PC-3 (cell line): ENCODE data around the gene DAO. TPM values are rescaled to one million over a fixed set of nuclear protein-coding genes. Genes with fewer than 3 reads are reported as not detected.

Experiments
- ATAC-seq: fragments of 200-7000 bp; cut with Tn5 transposase; 2 replicates; pipeline ENCODE4 v1.9.1; 2020; ENCODE audit warnings: mild to moderate bottlenecking, moderate library complexity
- BruUV-seq: library from RNA; stranded (reverse); fragments of 400-500 nt; replicated peaks from 2 replicates; lab custom pipeline; 2021; lab: Mats Ljungman, UMichigan
- CTCF ChIA-PET: fragments of 300-600 bp; sonication (Branson Sonifier 250); formaldehyde crosslinking; loops from one replicate; lab custom pipeline; 2022; ENCODE audit warnings: antibody characterized with exemption; lab: Charles Lee
- POLR2A ChIA-PET: fragments of 300-600 bp; sonication (Branson Sonifier 250); formaldehyde crosslinking; loops from one replicate; lab custom pipeline; 2022; ENCODE audit warnings: antibody characterized with exemption; ENCODE audit not compliant: unreplicated experiment; lab: Charles Lee
- DNase-seq: peaks from one replicate; pipeline ENCODE4 v3.0.0-alpha.2; 2015
- H2AFZ ChIP-seq: fragments of 300-600 bp; sonication (generic); 2 replicates; pipeline ENCODE4 v1.6.0; 2016; ENCODE audit warnings: antibody characterized with exemption, low read length
- H3F3A ChIP-seq: fragments of 300-600 bp; sonication (generic); one replicate; pipeline ENCODE4 v1.6.0; 2017; ENCODE audit warnings: antibody characterized with exemption, low read length, control low read depth, mild to moderate bottlenecking; ENCODE audit not compliant: unreplicated experiment
- H3K27ac ChIP-seq: fragments of 300-600 bp; sonication (generic); 2 replicates; pipeline ENCODE4 v1.5.1; 2016; ENCODE audit warnings: mild to moderate bottlenecking, low read length
- H3K27me3 ChIP-seq: fragments of 300-600 bp; sonication (generic); 2 replicates; pipeline ENCODE4 v1.6.1; 2016; ENCODE audit warnings: low read length, mixed read lengths
- H3K36me3 ChIP-seq: fragments of 300-600 bp; sonication (generic); 2 replicates; pipeline ENCODE4 v1.6.1; 2016; ENCODE audit warnings: low read depth, mixed run types, low read length, mixed read lengths
- H3K4me1 ChIP-seq: fragments of 300-600 bp; sonication (generic); 2 replicates; pipeline ENCODE4 v1.5.1; 2016; ENCODE audit warnings: low read length; ENCODE audit not compliant: insufficient read depth
- H3K4me2 ChIP-seq: fragments of 300-600 bp; sonication (generic); 2 replicates; pipeline ENCODE4 v1.6.0; 2016; ENCODE audit warnings: low read length
- H3K4me3 ChIP-seq: fragments of 300-600 bp; sonication (generic); 2 replicates; pipeline ENCODE4 v1.5.1; 2016; ENCODE audit warnings: mild to moderate bottlenecking, low read length, mixed read lengths
- H3K79me2 ChIP-seq: fragments of 300-600 bp; sonication (generic); 2 replicates; pipeline ENCODE4 v1.6.1; 2017; ENCODE audit warnings: low read length, mixed read lengths
- H3K9ac ChIP-seq: fragments of 300-600 bp; sonication (generic); 2 replicates; pipeline ENCODE4 v1.6.0; 2016; ENCODE audit warnings: mild to moderate bottlenecking, low read length
- H3K9me2 ChIP-seq: fragments of 300-600 bp; sonication (generic); replicated peaks from 2 replicates; pipeline ENCODE4 v1.6.1; 2016; ENCODE audit warnings: mixed run types, low read length, mixed read lengths
- H3K9me3 ChIP-seq: fragments of 300-600 bp; sonication (generic); 2 replicates; pipeline ENCODE4 v1.6.1; 2016; ENCODE audit warnings: low read length, mixed read lengths
- H4K20me1 ChIP-seq: fragments of 300-600 bp; sonication (generic); 2 replicates; pipeline ENCODE4 v1.6.1; 2016; ENCODE audit warnings: low read length, mixed read lengths
- EZH2 ChIP-seq: fragments of 300-600 bp; sonication (generic); IDR thresholded peaks from one replicate; pipeline ENCODE4 v1.6.1; 2017; ENCODE audit warnings: antibody characterized with exemption, mild to moderate bottlenecking, low read length; ENCODE audit not compliant: unreplicated experiment
- EZH2phosphoT487 ChIP-seq: fragments of 300-600 bp; sonication (generic); IDR thresholded peaks from 2 replicates; pipeline ENCODE4 v1.6.1; 2018; ENCODE audit warnings: mild to moderate bottlenecking, antibody characterized with exemption, low read length, borderline replicate concordance
- intact Hi-C: fragments of 100-400 bp; cut with micrococcal nuclease; formaldehyde crosslinking; loops from 2 replicates; pipeline ENCODE4 v1.9.0; 2023
- total RNA-seq: library from RNA; depleted of rRNA; stranded (reverse); fragments of >200 nt; gene quantifications from 2 replicates; pipeline ENCODE4 v1.2.3, GENCODE V29; 2014
- TF ChIP-seq, protein P1 (sequence below): fragments of 300-600 bp; sonication (generic); conservative IDR thresholded peaks from 2 replicates; pipeline ENCODE4 v1.5.1; 2017; ENCODE audit warnings: antibody characterized with exemption, low read depth, mild to moderate bottlenecking, low read length

The DAO gene
- total RNA-seq, 1 experiment from 2014 or later: not detected

DNA sequence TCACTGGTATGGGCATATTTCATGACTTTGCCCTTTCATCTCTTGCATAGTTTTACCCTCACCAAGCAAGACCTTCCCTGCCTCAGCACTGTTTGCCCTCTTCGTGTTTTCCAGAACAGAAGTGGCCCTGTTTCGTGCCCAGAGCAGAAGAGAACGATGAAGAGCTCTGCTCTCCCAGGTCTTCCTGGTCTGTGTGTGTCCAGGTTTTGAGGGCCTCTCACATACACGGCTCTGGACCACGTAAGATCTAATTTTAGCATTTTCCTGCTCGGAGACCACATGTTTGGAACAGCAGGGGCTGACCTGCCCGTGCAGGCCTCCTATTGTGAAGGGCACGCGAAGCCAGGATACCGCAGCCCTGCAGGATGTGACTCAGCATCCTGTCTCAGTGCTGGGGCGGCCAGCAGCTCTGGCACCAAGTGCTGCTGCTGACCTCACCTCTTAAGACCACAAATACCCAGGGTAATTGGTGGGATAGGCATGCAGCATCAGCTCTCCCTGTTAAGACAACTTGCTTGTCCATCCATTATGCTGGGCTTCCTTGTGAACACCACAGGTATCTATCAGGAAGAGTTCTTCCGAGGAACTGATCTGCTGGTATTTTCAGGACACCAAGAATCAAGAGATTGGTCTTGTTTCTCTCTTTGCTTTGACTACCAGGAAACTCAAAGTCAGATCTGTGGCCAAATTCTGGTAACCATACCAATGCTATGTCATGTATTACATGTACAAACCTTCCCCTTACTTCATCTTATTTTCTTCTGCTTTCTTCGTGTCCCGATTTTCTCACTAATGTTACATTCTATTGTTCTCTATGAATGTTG is 41.5 kb upstream of the DAO start:
- H3K4me2 ChIP-seq: peak overlapping the region; percentile 60
- peaks cover 32% of the 10 kb centered on the region for H3K36me3 ChIP-seq
- peaks cover 36% of the 10 kb centered on the region for H3K4me1 ChIP-seq
- peak overlapping the region; percentile 62 for H3K9ac ChIP-seq
- H3K27ac ChIP-seq: peak overlapping the region; percentile 92
- H4K20me1 ChIP-seq: no peaks in the 10 kb centered on the region
- DNase-seq: peak; percentile 99
- H3F3A ChIP-seq: peaks cover 4% of the 10 kb centered on the region
- no peaks in the 10 kb centered on the region for H3K27me3 ChIP-seq
- H3K79me2 ChIP-seq: peaks cover 53% of the 10 kb centered on the region
- no TSS peak for BruUV-seq
- peak; percentile 97 for ATAC-seq
- TF ChIP-seq, protein P1, sequence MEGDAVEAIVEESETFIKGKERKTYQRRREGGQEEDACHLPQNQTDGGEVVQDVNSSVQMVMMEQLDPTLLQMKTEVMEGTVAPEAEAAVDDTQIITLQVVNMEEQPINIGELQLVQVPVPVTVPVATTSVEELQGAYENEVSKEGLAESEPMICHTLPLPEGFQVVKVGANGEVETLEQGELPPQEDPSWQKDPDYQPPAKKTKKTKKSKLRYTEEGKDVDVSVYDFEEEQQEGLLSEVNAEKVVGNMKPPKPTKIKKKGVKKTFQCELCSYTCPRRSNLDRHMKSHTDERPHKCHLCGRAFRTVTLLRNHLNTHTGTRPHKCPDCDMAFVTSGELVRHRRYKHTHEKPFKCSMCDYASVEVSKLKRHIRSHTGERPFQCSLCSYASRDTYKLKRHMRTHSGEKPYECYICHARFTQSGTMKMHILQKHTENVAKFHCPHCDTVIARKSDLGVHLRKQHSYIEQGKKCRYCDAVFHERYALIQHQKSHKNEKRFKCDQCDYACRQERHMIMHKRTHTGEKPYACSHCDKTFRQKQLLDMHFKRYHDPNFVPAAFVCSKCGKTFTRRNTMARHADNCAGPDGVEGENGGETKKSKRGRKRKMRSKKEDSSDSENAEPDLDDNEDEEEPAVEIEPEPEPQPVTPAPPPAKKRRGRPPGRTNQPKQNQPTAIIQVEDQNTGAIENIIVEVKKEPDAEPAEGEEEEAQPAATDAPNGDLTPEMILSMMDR: no peak
- no peak for TF ChIP-seq EZH2
- peak; percentile 89; the same call in 1 of the 2 replicates for TF ChIP-seq EZH2phosphoT487
- H3K4me3 ChIP-seq: peak overlapping the region; percentile 23; the same call in 1 of the 2 replicates
- no peaks in the 10 kb centered on the region for H3K9me3 ChIP-seq
- ChIA-PET CTCF (interaction anchor here (0.8 kb wide), 1 partner anchor 174 kb away, joined by 3 read pairs; no protein-coding TSS in a partner anchor), POLR2A (interaction anchor here (0.6 kb wide), 1 partner anchor 159 kb away, joined by 3 read pairs; no protein-coding TSS in a partner anchor)
- peak overlapping the region; percentile 31; the same call in 1 of the 2 replicates for H2AFZ ChIP-seq
- intact Hi-C loops: loop anchor here (2.0 to 5.0 kb wide), 2 partner anchors 16 to 254 kb away; partner anchors contain the start of gene ALKBH2
- H3K9me2 ChIP-seq: no peaks in the 10 kb centered on the region

DNA sequence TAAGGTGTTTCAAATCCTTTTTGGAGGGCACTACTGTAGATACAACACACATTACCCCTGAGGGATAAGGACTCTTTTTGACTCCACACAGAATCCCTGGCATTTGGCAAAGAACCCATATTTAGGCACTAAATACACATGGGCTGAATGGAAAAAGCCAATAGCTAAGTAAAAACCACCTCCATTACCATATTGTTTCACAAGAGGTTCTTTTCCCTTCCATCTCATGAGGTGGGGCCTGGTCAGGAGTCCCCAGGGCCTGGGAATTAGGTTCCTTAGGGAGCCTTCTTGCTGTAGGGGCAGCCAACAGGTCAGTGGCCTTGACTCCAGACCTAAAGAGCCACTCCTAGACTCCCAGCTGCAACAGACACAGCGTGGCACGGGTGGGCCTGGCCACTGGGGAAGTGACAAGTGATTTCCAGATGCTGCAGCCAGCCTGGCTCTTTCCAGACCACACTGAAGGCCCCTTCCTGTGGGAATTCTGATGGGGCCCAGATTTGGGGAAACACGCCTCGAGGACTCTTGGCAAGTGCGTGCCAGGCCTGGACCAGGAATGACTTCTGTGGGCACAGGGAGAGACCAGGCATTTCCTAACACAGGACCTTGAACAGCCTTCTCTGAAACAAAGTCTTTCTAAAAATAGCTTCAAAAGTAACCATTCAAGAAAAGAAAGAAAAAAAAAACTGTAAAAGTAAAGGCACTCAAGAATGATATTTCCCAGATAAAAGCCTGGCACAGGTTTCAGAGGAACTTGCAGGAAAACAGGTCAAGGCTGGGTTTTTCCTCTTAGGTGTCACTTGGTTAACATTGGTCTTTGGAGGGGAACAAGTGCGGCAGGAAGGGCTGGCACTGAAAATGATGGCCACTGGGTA is 40.6 kb upstream of the DAO start:
- POLR2A ChIA-PET: interaction anchor here (0.6 kb wide), 1 partner anchor 186 kb away, joined by 4 read pairs; no protein-coding TSS in a partner anchor
- H3K27me3 ChIP-seq: no peaks in the 10 kb centered on the region
- TSS peak; percentile 99 for BruUV-seq
- H3F3A ChIP-seq: peaks cover 4% of the 10 kb centered on the region
- peaks cover 50% of the 10 kb centered on the region for H3K79me2 ChIP-seq
- CTCF ChIA-PET: interaction anchor here (0.5 to 1.0 kb wide), 3 partner anchors 30 to 175 kb away, joined by 3 read pairs; no protein-coding TSS in a partner anchor
- no peaks in the 10 kb centered on the region for H3K9me3 ChIP-seq
- H4K20me1 ChIP-seq: no peaks in the 10 kb centered on the region
- H3K9ac ChIP-seq: peak overlapping the region; percentile 11
- no peak overlapping the region for H3K4me3 ChIP-seq
- DNase-seq (no peak), ATAC-seq (no peak)
- H3K27ac ChIP-seq: peak overlapping the region; percentile 92
- H3K4me2 ChIP-seq: no peak overlapping the region
- no peak for TF ChIP-seq EZH2
- TF ChIP-seq, protein P1: no peak
- TF ChIP-seq EZH2phosphoT487: no peak
- intact Hi-C loops: loop anchor here (2.0 to 5.0 kb wide), 2 partner anchors 16 to 253 kb away; partner anchors contain the start of gene ALKBH2
- peaks cover 28% of the 10 kb centered on the region for H3K4me1 ChIP-seq
- H3K36me3 ChIP-seq: peaks cover 36% of the 10 kb centered on the region
- H2AFZ ChIP-seq: no peak overlapping the region
- H3K9me2 ChIP-seq: no peaks in the 10 kb centered on the region
